D721Med (cell line): Measurements from ENCODE around the gene ZBTB7C.

Experiments
- DNase-seq: peaks from one replicate; pipeline ENCODE4 v3.0.0; 2011; ENCODE audit warnings: low spot score; ENCODE audit not compliant: insufficient read length
- FAIRE-seq: peaks from 2 replicates; lab custom pipeline; 2011; peaks lifted over from hg19 to GRCh38; lab: Jason Lieb, UNC
- CTCF ChIP-seq: IDR thresholded peaks from 2 replicates; pipeline ENCODE4 v1.5.1; 2012; ENCODE audit warnings: mild to moderate bottlenecking, control low read depth; ENCODE audit not compliant: insufficient read depth; ENCODE audit errors: missing control alignments

Gene ZBTB7C

DNA sequence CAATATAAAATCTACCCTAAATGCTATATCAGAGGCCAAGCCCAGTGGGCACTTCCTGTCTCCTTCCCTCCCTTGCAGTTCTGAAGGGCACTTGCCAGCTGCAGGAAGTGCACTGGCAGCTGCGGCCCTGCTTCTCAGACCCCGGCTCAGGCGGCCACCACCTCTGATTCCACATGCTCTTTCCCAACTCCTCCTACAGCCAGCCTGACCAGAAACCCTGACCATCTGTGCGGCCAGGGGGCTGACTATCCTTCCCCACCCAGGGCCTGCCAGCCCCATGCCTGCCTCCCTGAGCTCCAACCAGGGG lies 88.6 kb downstream of the ZBTB7C start:
- no peak for FAIRE-seq
- no peak for DNase-seq
- TF ChIP-seq CTCF: no peak

DNA sequence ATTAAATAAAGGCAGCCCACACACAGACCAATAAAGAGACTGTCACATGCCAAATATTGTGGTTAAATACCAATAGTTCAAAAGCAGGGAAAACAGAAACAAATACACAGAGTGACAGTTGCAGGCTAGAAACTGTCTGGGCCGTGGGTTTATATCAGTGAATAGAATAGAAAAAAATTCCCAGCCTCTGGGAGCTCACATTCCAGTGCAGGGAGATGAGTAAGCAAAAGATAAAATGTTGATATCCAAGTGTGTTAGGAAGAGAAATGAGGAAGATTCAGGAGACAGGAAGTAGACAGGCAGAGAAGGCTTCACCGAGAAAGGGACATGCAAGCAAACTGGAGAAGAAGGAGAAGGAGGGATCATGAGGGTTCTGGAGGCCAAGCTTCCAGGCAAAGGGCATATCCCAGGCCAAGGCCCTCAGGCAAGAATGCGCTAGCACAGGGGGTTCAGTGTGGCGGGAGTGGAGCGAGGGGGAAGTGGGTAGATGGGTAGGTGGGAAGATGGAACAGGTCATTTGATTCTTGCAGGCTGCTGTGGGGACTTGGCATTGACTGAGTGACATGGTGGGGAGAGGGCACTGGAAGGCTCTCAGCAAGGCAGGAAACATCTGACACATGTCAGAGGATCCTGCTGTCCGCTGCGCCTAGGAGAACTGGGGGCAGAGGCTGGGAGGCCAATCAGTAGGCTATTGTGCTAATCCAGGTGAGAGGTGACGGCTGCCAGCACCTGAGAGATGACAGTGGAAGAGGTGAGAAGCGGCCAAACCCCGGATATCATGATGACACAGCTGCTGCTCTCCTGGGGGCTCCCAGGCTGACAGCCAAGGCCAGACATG lies 89.2 kb downstream of the ZBTB7C start:
- no peak for FAIRE-seq
- TF ChIP-seq CTCF: no peak
- no peak for DNase-seq

GRCh38 chr18:48318436-48318835 lies 90.7 kb downstream of the ZBTB7C start:
- DNase-seq (no peak), FAIRE-seq (no peak)
- no peak for TF ChIP-seq CTCF

DNA sequence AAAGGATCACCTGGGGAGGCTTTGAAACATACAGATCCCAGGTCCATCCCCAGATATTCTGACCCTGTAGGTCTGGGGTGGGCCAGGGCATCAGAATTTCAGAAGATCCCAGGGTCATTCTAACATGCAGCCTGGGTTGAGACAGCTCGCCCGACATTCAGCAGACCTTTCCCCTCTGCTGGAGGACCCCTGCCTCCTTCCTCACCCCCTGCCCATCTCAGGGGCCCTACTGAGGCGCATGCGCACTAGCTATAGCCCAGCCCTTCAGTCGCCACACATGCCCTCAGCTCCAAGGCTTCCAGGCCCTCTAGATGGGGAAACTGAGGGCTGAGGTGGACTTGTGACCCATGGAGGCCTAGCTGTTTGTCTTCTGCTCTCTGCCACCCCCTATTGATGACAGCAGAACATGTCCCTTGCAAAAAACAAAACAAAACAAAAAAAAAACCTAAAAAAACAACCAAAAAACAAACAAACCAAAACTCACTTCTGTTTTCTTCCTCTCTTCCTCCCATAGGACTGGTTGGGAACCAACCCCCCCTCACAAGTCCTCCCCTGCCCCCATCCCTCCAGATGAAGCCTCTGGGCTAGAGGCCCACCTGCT lies 91.3 kb downstream of the ZBTB7C start:
- DNase-seq (no peak), FAIRE-seq (no peak)
- TF ChIP-seq CTCF: no peak

DNA sequence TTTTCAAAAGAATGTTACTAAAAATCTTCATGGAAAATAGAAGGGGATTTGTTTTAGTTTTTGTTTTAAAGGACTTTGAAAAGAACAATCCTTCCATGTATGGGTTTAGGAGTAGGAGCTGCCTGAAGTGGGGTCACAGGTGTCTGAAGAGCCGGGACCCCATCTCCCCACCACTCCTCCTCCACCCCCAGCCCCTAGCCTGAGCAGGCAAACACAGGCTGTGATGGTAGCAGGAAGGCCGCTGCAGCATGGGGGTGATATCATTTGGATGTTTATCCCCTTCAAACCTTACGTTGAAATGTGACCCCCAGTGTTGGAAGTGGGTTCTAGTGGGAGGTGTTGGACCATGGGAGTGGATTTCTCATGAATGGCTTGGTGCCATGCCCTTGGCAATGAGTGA lies 93.0 kb downstream of the ZBTB7C start:
- no peak for FAIRE-seq
- no peak for DNase-seq
- TF ChIP-seq CTCF: no peak

GRCh38 chr18:48314690-48315089 lies 94.5 kb downstream of the ZBTB7C start:
- TF ChIP-seq CTCF: no peak
- FAIRE-seq (no peak), DNase-seq (no peak)

- no peak for TF ChIP-seq CTCF
- FAIRE-seq: no peak
- no peak for DNase-seq
Measured at GRCh38 chr18:48313792-48314191, 95.4 kb downstream of the ZBTB7C start.
